Measurements from ENCODE around the gene POLR3H.

GRCh38 chr22:41579997-41580355 is 35.7 kb upstream of the POLR3H start:
- no peak for TF ChIP-seq EZH2 (IDR thresholded peaks at IDR 0.05)
- TF ChIP-seq, protein P1, sequence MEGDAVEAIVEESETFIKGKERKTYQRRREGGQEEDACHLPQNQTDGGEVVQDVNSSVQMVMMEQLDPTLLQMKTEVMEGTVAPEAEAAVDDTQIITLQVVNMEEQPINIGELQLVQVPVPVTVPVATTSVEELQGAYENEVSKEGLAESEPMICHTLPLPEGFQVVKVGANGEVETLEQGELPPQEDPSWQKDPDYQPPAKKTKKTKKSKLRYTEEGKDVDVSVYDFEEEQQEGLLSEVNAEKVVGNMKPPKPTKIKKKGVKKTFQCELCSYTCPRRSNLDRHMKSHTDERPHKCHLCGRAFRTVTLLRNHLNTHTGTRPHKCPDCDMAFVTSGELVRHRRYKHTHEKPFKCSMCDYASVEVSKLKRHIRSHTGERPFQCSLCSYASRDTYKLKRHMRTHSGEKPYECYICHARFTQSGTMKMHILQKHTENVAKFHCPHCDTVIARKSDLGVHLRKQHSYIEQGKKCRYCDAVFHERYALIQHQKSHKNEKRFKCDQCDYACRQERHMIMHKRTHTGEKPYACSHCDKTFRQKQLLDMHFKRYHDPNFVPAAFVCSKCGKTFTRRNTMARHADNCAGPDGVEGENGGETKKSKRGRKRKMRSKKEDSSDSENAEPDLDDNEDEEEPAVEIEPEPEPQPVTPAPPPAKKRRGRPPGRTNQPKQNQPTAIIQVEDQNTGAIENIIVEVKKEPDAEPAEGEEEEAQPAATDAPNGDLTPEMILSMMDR (IDR thresholded peaks at IDR 0.05): no peak
